Urinary bladder (tissue), 4 donors: Measurements from ENCODE around the gene TNIP1. TPM values are rescaled to one million over a fixed set of nuclear protein-coding genes. Genes with fewer than 3 reads are reported as not detected.

Experiments
- DNase-seq: peaks from one replicate; pipeline ENCODE4 v3.0.0-alpha.2; 2015; ENCODE audit errors: extremely low spot score
- H3K27ac ChIP-seq: one replicate; pipeline ENCODE4 v1.5.1; 2013; ENCODE audit warnings: low read depth, mild to moderate bottlenecking, moderate library complexity
- H3K36me3 ChIP-seq: one replicate; pipeline ENCODE4 v1.6.1; 2013; ENCODE audit warnings: mild to moderate bottlenecking, moderate library complexity; ENCODE audit not compliant: insufficient read depth
- H3K4me1 ChIP-seq: one replicate; pipeline ENCODE4 v1.6.1; 2013; ENCODE audit warnings: mild to moderate bottlenecking, moderate library complexity; ENCODE audit not compliant: insufficient read depth
- H3K4me3 ChIP-seq: one replicate; pipeline ENCODE4 v1.5.1; 2013; ENCODE audit warnings: low read depth, low read length
- WGBS: extraction: QIAGEN DNeasy Blood & Tissue Kit; methylation state at CpG from one replicate; pipeline ENCODE4 v1.1.7; 2013; 5-methylcytosine and 5-hydroxymethylcytosine counted together
- polyA plus RNA-seq: library from polyadenylated mRNA; stranded (reverse); fragments of 200-250 nt; gene quantifications from one replicate; pipeline ENCODE4 v1.2.3, GENCODE V29; 2013
- total RNA-seq: library from RNA; depleted of rRNA; stranded (reverse); fragments of >200 nt; gene quantifications from one replicate; pipeline ENCODE4 v1.2.3, GENCODE V29; 2014
- donor health status: healthy with polysubstance abuse.
- donor health status: healthy.

Gene TNIP1, protein sequence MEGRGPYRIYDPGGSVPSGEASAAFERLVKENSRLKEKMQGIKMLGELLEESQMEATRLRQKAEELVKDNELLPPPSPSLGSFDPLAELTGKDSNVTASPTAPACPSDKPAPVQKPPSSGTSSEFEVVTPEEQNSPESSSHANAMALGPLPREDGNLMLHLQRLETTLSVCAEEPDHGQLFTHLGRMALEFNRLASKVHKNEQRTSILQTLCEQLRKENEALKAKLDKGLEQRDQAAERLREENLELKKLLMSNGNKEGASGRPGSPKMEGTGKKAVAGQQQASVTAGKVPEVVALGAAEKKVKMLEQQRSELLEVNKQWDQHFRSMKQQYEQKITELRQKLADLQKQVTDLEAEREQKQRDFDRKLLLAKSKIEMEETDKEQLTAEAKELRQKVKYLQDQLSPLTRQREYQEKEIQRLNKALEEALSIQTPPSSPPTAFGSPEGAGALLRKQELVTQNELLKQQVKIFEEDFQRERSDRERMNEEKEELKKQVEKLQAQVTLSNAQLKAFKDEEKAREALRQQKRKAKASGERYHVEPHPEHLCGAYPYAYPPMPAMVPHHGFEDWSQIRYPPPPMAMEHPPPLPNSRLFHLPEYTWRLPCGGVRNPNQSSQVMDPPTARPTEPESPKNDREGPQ
- total RNA-seq (32.4 TPM), polyA plus RNA-seq (69.3 TPM)

- H3K27ac ChIP-seq, result peak within 1 kb of the TSS; percentile 99
- DNase-seq, result peak; percentile 72
- no peaks in the 10 kb centered on the region for H3K4me1 ChIP-seq
- under 1% methylated on average over 86 of the region's 86 CpGs for WGBS
- peak within 1 kb of the TSS; percentile 70 for H3K4me3 ChIP-seq
- H3K36me3 ChIP-seq, result peaks cover 1% of the 10 kb centered on the region
Measured at GRCh38 chr5:151080613-151081430, at the start of gene TNIP1. Gene TNIP1, minus strand, starts transcription at chr5:151081034. Its CDS starts 15,939 bp downstream, at chr5:151065095.

DNA sequence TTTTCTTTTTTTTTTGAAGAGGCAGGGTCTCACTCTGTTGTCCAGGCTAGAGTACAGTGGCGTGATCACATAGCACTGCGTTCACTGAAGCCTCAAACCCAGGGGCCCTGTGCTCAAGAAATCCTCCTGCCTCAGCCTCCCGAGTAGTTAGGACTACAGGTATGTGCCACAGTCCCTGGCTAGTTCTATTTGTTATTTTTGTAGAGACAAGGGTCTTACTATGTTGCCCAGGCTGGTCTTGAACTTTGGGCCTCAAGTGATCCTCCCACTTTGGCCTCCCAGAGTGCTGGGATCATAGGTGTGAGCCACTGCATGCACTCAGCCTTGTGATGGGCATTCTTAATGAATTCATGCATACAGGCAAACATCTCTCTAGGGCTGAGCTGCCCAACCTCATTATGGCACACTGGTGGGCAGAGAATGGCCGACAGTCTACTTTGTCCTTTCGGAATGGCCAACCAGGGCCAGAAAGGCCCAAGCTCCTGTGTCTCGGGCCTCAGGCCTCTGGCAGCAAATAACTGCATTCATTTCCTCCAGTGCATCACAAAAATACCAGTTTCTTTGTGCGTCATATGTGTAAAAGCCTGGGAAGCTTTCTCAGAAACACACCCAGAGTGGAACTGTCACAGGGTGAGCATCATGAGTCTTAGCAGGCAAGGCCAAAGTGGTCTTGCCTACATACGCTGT is 49.5 kb upstream of the TNIP1 start:
- Histone ChIP-seq H3K4me3 (no peak overlapping the region), H3K4me1 (no peaks in the 10 kb centered on the region), H3K36me3 (no peaks in the 10 kb centered on the region), H3K27ac (no peak overlapping the region)
- no peak for DNase-seq
- WGBS, result 91% methylated on average over 8 of the region's 8 CpGs

- 64% methylated on average over 4 of the region's 4 CpGs for WGBS
- DNase-seq, result no peak
- no peaks in the 10 kb centered on the region for H3K4me1 ChIP-seq
- H3K4me3 ChIP-seq, result no peak overlapping the region
- H3K27ac ChIP-seq, result no peak overlapping the region
- H3K36me3 ChIP-seq, result no peaks in the 10 kb centered on the region
Measured at GRCh38 chr5:151128817-151129216, 48.0 kb upstream of the TNIP1 start.

DNA sequence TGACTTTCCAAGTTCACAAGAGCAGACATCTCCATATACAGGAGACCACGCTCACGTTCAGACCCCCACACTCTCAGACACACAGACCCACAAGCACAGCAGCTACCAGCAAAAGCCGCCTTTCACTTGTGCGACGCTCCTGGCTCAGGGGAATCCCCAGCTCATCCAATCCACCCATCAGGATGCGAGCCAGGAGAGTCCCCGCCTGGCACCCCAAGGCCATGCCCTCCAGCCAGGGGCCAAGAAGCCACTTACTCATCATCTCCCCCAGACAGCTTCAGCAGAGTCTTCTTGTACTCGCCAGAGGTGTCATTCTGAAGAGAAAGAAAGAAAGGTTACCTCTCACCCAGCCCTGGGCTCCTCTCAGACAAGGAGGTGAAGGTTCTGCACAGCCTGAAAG is 47.1 kb upstream of the TNIP1 start:
- Histone ChIP-seq H3K4me3 (no peak overlapping the region), H3K36me3 (no peaks in the 10 kb centered on the region), H3K4me1 (no peaks in the 10 kb centered on the region), H3K27ac (no peak overlapping the region)
- 85% methylated on average over 8 of the region's 8 CpGs for WGBS
- DNase-seq, result no peak

- Histone ChIP-seq H3K27ac (no peak overlapping the region), H3K36me3 (no peaks in the 10 kb centered on the region), H3K4me1 (no peaks in the 10 kb centered on the region), H3K4me3 (no peak overlapping the region)
- no peak for DNase-seq
- WGBS, result 17% methylated on average over 9 of the region's 9 CpGs
Measured at GRCh38 chr5:151126199-151126645, 45.4 kb upstream of the TNIP1 start.

DNA sequence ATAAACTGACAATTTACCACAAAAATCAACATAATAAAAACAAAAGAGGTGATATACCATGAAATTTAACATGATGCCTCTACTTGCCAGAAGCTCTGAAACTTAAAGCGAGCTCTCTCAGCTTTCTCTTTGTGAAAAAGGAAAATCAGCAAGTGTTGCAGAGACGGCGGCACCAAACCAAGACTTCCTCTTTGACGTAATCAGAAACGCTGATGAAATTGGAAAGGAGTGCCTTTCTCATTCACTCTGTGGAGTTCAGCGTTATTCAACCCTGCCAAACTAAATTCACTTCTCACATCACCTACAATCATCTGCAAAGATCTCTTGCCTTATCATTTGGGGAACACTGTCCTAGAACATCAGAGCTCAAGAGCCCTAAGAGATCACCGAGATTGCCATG is 44.6 kb upstream of the TNIP1 start:
- no peaks in the 10 kb centered on the region for H3K36me3 ChIP-seq
- WGBS, result 68% methylated on average over 7 of the region's 7 CpGs
- no peaks in the 10 kb centered on the region for H3K4me1 ChIP-seq
- no peak for DNase-seq
- H3K27ac ChIP-seq, result no peak overlapping the region
- H3K4me3 ChIP-seq, result no peak overlapping the region

DNA sequence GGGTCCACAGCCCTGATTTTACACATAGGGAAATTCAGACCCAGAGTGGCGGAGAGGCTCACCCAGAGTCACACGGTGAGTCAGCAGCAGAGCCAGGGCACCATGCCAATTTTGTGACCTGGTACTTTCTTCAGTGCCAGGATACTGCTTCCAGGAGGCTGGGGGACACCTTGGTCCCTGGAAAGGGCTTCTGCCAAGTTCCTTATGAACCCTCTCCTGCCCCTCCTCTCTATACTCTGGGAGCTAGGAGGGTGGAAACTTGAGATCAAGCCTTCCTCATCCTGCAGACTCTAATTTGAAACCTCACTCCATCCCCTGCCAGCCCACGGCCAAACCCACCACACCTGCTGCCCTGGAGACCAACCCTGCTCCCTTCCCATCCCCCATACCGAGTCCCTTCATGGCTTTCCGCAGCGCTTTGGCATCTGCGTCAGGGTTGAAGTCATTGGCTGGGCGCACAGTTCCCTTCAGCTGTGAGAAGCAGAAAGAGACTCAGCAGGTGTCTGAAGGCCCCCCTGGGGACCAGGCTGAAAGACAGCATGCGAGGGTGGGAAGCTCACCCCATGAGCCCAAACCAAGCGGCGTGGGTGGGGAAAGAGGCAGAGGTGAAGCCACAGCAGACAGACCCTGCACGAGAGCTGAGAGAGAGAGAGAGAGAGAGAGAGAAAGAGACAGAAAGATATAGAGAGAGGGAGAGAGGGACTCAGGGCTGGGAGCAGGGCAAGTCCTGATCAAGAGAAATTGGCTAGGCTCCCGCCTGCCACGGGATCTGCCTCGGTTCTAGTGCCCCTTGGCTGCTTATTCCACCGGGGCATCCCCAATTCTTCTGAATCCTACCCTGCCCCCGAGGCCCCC is 43.3 kb upstream of the TNIP1 start:
- Histone ChIP-seq H3K36me3 (no peaks in the 10 kb centered on the region), H3K4me1 (no peaks in the 10 kb centered on the region), H3K4me3 (no peak overlapping the region), H3K27ac (no peak overlapping the region)
- WGBS, result 75% methylated on average over 17 of the region's 17 CpGs
- no peak for DNase-seq

DNA sequence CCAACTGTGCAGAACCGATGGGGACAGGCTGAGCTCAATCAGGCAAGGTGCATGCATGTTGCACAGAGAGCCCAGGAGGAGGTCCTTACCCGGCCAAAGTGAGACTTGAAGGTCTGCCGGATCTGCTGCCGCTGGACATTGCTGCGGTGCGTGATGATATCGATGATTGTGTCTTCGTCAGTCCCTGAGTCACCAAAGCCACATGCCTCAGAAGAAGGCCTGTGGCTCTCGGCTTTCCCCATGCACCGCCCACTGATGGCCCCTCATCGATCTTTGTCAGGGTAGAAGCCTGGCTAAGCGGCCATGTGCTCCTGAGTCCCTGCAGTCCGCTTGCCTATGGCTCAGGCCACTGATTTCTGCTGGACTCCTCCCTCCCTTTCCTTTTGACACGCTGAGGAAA is 42.0 kb upstream of the TNIP1 start:
- Histone ChIP-seq H3K4me1 (no peaks in the 10 kb centered on the region), H3K27ac (no peak overlapping the region)

GRCh38 chr5:151121665-151122064 is 40.8 kb upstream of the TNIP1 start:
- Histone ChIP-seq H3K36me3 (no peaks in the 10 kb centered on the region), H3K4me1 (no peaks in the 10 kb centered on the region)
- no peak for DNase-seq

More for the DNA sequence above, 42.0 kb upstream of the TNIP1 start:
- no peak for DNase-seq
- H3K4me3 ChIP-seq, result no peak overlapping the region
- 92% methylated on average over 14 of the region's 14 CpGs for WGBS
- H3K36me3 ChIP-seq, result no peaks in the 10 kb centered on the region

GRCh38 chr5:151121095-151121494 is 40.3 kb upstream of the TNIP1 start:
- Histone ChIP-seq H3K4me1 (no peaks in the 10 kb centered on the region), H3K4me3 (no peak overlapping the region), H3K27ac (no peak overlapping the region), H3K36me3 (no peaks in the 10 kb centered on the region)
- 96% methylated on average over 2 of the region's 2 CpGs for WGBS
- DNase-seq, result no peak

More at GRCh38 chr5:151121665-151122064, 40.8 kb upstream of the TNIP1 start:
- Histone ChIP-seq H3K4me3 (no peak overlapping the region), H3K27ac (no peak overlapping the region)
- 63% methylated on average over 5 of the region's 5 CpGs for WGBS

DNA sequence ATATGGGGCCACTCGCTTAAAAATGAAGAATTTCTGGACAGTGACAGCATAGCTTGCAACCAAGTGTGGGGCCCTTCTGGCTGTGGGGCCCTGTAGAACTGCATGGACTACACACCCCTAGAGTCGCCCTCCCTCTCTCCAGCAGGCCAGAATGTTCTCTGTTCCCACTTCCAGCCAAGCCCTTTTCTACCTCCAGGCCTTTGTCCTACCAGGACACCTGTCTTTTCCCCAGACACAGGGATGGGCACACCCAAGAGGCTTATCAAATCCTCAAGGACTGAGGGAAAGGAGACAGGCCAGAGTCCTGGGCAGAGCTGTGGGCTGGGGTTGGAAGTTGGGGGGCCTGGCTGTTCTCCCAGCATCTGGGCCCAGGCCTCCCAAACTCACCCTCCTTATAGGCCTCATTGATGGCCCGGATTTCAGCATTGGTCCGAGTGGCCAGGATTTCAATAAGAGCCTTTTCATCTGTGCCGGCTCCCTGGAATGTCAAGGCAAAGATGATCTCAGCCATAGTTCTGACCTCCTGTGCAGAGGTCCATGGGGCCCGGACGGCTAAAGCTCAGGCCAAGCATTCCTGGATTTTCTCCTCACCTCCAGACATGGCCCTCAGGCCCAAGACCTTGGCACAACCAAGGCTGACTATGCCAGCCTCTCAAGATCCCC is 38.2 kb upstream of the TNIP1 start:
- H3K36me3 ChIP-seq, result no peaks in the 10 kb centered on the region
- 70% methylated on average over 7 of the region's 7 CpGs for WGBS
- H3K4me1 ChIP-seq, result no peaks in the 10 kb centered on the region
- H3K4me3 ChIP-seq, result no peak overlapping the region
- DNase-seq, result no peak
- no peak overlapping the region for H3K27ac ChIP-seq

DNA sequence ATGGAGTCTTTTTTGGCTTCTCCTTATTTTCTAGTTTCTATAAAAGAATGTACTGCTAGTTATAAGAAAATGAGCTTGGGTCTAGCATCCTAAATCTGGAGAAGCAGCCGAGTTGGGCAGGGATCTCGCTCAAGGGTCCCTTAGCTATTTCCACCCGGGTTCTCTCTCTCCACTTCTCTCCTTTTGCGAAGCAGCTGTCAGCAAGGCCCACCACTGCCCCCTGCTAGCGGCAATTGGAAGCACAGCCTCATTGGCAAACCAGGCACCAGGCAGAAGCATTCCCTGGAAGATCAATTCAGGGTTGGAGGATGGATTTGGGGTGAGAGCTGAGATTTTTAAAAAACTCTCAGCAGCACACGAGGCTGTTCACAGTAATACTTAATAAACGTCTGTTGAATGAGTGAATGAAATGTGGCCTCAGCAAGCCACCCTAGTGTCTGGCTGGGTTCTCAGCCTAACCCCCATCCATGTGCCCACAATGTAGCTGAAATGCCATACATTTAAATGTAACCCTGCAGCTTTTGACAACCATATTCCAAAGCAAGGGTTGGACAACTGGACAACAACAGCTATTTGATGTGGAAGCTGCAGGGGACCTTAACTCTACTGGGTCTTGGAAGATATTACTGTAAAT is 34.6 kb upstream of the TNIP1 start:
- Histone ChIP-seq H3K4me1 (no peaks in the 10 kb centered on the region), H3K4me3 (no peak overlapping the region), H3K36me3 (no peaks in the 10 kb centered on the region), H3K27ac (no peak overlapping the region)
- 6% methylated on average over 7 of the region's 7 CpGs for WGBS
- no peak for DNase-seq
